PC-3 (cell line): ENCODE measurements around the gene ANKRD40CL.

Experiments used
- EZH2 ChIP-seq: fragments of 300-600 bp; sonication (generic); IDR thresholded peaks from one replicate; pipeline ENCODE4 v1.6.1; 2017; ENCODE audit warnings: antibody characterized with exemption, mild to moderate bottlenecking, low read length; ENCODE audit not compliant: unreplicated experiment
- TF ChIP-seq, protein P1 (sequence below): fragments of 300-600 bp; sonication (generic); conservative IDR thresholded peaks from 2 replicates; pipeline ENCODE4 v1.5.1; 2017; ENCODE audit warnings: antibody characterized with exemption, low read depth, mild to moderate bottlenecking, low read length

DNA sequence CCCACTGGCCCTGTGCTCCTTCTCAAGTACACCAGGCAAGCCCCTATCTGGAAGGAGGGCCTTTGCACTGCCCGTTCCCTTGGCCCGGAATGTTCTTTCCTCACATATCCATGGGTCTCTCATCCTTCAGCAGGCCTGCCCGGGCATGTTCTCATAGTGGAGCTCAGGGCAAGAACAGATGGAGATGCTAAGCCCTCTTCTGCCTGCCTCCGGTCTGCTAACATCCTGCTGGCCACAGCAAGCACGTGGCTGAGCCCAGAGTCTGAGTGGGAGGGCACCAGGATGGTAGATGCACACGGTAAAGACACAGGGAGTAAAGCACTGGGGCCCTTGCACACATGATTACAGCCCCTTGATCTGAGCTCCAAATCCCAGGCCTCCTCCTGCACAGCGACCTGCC, 19.8 kb upstream of the ANKRD40CL start:
- TF ChIP-seq, protein P1, sequence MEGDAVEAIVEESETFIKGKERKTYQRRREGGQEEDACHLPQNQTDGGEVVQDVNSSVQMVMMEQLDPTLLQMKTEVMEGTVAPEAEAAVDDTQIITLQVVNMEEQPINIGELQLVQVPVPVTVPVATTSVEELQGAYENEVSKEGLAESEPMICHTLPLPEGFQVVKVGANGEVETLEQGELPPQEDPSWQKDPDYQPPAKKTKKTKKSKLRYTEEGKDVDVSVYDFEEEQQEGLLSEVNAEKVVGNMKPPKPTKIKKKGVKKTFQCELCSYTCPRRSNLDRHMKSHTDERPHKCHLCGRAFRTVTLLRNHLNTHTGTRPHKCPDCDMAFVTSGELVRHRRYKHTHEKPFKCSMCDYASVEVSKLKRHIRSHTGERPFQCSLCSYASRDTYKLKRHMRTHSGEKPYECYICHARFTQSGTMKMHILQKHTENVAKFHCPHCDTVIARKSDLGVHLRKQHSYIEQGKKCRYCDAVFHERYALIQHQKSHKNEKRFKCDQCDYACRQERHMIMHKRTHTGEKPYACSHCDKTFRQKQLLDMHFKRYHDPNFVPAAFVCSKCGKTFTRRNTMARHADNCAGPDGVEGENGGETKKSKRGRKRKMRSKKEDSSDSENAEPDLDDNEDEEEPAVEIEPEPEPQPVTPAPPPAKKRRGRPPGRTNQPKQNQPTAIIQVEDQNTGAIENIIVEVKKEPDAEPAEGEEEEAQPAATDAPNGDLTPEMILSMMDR = no peak
- TF ChIP-seq EZH2 = no peak
